Measurements from ENCODE around the gene CLCN7.

DNA sequence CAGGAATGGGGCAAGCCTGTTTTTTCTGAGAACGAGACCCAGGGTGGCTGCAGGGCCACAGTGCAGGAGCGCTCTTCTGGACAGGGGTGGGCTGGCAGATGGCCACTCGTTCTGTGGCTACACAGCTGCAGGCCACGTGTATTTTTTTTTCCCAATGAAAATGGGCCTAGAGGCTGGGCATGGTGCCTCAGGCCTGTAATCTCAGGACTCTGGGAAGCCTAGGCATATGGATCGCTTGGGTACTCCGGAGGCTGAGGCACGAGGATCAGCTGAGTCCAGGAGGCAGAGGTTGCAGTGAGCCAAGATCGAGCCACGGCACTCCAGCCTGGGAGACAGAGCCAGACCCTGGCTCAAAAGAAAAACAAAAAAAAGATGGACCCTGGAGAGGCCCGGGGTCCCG is 67.1 kb downstream of the CLCN7 start:
- TF ChIP-seq, protein P1, sequence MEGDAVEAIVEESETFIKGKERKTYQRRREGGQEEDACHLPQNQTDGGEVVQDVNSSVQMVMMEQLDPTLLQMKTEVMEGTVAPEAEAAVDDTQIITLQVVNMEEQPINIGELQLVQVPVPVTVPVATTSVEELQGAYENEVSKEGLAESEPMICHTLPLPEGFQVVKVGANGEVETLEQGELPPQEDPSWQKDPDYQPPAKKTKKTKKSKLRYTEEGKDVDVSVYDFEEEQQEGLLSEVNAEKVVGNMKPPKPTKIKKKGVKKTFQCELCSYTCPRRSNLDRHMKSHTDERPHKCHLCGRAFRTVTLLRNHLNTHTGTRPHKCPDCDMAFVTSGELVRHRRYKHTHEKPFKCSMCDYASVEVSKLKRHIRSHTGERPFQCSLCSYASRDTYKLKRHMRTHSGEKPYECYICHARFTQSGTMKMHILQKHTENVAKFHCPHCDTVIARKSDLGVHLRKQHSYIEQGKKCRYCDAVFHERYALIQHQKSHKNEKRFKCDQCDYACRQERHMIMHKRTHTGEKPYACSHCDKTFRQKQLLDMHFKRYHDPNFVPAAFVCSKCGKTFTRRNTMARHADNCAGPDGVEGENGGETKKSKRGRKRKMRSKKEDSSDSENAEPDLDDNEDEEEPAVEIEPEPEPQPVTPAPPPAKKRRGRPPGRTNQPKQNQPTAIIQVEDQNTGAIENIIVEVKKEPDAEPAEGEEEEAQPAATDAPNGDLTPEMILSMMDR (IDR thresholded peaks at IDR 0.05; ENCODE audit: poor library complexity, severe bottlenecking), result no peak
- no peak for TF ChIP-seq EZH2 (IDR thresholded peaks at IDR 0.05; ENCODE audit: borderline replicate concordance, insufficient read depth, low read length, poor library complexity, severe bottlenecking)
- TF ChIP-seq TAF1 (IDR thresholded peaks at IDR 0.05; ENCODE audit: low read depth), result no peak
- TF ChIP-seq EP300 (conservative IDR thresholded peaks at IDR 0.05; ENCODE audit: poor library complexity, severe bottlenecking), result no peak
- TF ChIP-seq POLR2AphosphoS5 (IDR thresholded peaks at IDR 0.05), result no peak
- no peak for TF ChIP-seq RAD21 (conservative IDR thresholded peaks at IDR 0.05)
- TF ChIP-seq, protein P2, sequence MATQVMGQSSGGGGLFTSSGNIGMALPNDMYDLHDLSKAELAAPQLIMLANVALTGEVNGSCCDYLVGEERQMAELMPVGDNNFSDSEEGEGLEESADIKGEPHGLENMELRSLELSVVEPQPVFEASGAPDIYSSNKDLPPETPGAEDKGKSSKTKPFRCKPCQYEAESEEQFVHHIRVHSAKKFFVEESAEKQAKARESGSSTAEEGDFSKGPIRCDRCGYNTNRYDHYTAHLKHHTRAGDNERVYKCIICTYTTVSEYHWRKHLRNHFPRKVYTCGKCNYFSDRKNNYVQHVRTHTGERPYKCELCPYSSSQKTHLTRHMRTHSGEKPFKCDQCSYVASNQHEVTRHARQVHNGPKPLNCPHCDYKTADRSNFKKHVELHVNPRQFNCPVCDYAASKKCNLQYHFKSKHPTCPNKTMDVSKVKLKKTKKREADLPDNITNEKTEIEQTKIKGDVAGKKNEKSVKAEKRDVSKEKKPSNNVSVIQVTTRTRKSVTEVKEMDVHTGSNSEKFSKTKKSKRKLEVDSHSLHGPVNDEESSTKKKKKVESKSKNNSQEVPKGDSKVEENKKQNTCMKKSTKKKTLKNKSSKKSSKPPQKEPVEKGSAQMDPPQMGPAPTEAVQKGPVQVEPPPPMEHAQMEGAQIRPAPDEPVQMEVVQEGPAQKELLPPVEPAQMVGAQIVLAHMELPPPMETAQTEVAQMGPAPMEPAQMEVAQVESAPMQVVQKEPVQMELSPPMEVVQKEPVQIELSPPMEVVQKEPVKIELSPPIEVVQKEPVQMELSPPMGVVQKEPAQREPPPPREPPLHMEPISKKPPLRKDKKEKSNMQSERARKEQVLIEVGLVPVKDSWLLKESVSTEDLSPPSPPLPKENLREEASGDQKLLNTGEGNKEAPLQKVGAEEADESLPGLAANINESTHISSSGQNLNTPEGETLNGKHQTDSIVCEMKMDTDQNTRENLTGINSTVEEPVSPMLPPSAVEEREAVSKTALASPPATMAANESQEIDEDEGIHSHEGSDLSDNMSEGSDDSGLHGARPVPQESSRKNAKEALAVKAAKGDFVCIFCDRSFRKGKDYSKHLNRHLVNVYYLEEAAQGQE (IDR thresholded peaks at IDR 0.05; ENCODE audit: borderline replicate concordance), result no peak
- no peak for TF ChIP-seq SMC3 (conservative IDR thresholded peaks at IDR 0.05; ENCODE audit: poor library complexity)
